GM19239 (cell line): ENCODE results near the gene FXYD6.
"Not testable (repeated sequence)": the region's sequence is repeated elsewhere in the genome, so short reads cannot be mapped to it uniquely, and the experiment has no call there.

ENCODE experiments used
- DNase-seq: peaks from one replicate; pipeline ENCODE4 v3.0.0; 2011; ENCODE audit warnings: low spot score; ENCODE audit not compliant: insufficient read length
- FAIRE-seq: peaks from 2 replicates; lab custom pipeline; 2011; peaks lifted over from hg19 to GRCh38; lab: Jason Lieb, UNC

The FXYD6 gene

DNA sequence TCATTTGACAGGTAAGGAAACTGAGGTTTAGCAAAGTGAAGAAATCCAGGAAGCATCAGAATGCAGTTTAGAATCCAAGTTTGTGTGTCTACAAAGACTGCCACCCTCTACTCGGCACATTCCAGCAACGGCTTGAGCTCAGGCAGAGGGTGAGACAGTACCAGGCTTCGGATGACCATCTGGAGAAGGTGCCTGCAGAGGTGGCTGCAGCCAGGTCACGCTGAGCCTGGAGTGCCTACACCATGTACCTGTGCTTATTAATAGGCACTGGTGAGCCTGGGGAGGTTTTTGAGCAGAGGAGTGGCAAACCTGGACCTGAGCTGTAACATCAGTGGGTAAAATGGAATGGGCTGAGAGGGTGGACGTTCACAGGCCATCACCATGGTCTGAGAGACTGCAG, 4.7 kb downstream of the FXYD6 start:
- no peak for FAIRE-seq

DNA sequence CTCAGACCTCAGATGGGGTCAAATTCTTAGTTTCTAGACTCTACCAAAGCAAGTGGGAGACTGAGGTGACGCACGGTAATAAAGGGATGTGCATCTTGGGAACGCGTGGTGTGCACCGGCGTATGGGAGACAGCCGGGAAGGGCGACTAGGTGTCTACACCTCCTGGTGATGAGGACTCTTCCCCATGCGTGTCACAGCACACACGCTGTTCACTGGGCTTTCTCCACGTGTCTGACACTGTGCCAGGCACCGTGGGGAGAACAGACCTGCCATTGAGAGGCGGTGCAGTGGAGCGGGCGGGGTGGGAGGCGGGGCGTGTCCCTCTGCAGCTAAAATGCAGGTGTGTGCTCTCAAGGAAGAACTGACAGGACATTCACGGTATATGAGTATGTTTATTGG, 5.3 kb downstream of the FXYD6 start:
- FAIRE-seq (no peak), DNase-seq (no peak)

More for the DNA sequence above, 4.7 kb downstream of the FXYD6 start:
- no peak for DNase-seq

DNA sequence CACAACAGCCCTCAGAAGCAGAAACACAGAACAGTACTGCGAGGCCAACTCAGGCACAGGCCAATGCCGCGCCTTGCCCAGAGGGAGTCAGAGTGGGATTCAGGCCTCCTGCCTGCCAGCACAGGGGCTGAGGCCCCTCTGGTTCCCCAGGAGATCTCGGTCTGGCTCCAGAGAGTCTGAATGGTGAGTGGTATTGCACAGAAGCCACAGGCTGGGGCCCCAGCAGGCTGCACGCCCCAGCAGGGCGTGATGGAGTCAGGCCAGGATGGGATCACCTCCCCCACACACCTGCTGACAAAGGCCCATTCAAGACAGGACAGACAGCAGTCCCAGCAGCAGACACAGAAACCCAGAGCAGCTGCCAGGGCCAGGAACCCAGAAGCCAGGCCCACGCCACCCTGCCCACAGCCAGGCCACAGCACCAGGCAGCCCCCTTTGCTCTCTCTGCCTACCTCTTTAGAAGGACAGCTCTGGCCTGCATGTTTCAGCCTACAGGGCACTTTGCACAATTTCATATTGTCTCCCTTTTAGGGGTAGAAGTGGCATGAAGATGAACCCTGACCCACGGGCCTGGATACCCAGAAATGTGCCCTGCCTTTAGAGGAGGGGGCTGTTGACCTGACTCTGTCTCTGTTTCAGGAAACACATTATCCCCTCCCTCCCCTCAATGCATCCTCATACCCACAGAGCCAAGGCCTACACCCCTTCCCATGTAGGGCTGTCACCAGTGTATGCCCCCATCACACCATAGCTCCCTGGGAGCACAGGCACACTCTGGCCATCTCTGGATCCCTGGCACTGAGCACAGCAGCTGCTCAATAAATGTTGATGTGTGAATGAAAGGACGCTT, 6.1 kb downstream of the FXYD6 start:
- no peak for DNase-seq
- no peak for FAIRE-seq

DNA sequence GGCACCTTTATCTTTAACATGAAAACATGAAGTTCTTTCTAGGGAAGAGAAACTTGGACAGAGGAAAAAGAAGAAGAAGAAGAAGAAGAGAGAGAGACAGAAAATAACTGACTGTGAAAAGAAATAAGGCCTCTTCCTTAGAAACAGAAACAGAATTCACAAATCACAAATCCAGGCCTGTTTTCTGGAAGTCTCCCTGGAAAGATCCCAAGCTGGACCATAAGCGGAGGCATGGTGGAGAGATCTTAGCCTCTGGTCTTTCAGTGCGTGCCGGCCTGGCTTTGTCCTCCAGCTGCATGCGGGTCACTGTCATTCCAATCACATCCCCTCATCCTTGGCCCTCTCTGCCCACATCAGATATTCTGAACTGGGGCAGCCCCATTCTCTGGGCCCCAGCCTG, 6.9 kb downstream of the FXYD6 start:
- DNase-seq (no peak), FAIRE-seq (no peak)

DNA sequence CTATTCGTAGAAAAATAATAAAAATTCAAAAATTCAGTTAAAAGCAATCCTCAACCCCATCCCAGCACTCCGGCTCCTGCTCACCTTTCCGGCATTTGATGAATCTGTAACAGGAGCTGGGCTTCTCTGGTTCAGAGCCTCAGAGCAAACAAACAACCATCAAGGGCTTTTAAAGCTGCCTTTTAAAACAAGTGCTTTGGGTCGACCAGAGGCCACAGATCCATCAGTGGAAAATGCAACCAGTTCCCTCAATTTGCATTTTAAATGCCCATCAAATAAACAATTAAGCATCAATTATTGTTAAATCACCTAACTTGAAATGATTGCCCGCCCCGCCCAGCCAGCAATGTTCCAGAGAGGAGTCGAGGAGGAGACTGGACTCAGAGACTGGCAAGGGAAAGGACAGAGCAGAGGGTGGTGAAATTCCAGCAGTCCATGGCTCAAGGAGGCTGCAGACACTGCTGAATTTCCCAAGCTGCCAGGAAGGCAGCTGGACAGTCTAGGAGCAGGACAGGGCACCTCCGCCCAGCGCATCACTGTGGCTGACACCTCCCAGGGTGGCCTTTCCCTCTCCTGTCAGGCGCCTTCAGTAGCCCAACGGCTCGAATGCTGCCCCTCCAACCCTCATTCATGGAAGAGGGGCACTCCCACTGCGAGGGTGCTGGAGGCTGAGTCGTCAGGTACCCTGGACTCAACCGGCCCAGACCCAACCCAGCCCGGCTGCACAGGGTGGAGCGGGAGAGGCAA, 7.5 kb downstream of the FXYD6 start:
- FAIRE-seq, result no peak
- no peak for DNase-seq

DNA sequence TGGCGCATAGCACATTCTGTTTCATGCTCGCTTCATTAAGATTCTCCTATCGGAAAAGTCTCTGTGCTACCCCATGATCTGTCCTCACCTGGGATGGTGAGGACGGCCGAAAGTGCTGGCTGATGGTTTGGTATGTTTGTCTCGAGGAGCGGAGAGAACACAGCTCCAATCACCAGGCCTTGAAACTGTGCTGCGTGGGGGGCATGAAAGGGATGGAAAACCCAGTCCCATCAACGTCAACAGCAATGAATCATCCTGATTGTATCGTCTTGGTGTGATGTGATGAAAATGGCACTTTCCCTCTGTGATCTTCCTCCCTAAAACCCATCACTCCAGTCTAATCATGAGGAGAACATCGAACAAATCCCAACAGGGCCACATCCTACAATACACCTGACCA, 8.4 kb downstream of the FXYD6 start:
- DNase-seq, result no peak
- FAIRE-seq, result no peak

DNA sequence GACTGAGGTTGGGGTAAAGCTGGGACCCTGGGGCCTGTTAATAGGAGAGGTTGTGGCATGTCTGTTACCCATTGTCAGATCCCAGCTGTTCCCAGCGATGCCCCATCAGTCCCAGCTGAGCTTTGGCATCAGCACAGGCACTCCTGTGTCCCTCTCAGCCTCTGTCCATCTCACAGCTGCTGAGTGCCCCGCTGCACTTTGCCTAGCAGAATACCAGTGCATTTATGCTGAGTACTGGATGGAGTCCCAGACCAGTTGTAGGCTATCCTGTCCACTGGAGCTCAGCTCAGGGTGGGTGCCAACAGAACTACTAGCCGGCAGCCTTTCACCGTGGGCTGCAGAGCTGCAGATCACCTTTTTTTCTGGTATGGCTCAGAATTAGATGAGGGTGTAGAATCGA, 9.9 kb downstream of the FXYD6 start:
- FAIRE-seq, result no peak
- no peak for DNase-seq

DNA sequence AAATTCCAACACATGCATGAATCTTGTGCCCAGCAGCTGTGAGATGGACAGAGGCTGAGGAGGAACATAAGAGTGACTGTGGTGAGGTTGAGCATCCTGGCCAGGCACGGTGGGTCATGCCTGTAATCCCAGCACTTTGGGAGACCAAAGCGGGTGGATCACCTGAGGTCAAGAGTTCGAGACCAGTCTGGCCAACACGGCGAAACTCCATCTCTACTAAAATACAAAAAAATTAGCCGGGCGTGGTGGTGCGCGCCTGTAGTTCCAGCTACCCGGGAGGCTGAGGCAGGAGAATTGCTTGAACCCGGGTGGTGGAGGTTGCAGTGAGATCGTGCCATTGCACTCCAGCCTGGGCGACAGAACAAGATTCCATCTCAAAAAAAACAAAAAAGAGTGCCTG, 10.9 kb downstream of the FXYD6 start:
- not testable (repeated sequence) for DNase-seq, FAIRE-seq

DNA sequence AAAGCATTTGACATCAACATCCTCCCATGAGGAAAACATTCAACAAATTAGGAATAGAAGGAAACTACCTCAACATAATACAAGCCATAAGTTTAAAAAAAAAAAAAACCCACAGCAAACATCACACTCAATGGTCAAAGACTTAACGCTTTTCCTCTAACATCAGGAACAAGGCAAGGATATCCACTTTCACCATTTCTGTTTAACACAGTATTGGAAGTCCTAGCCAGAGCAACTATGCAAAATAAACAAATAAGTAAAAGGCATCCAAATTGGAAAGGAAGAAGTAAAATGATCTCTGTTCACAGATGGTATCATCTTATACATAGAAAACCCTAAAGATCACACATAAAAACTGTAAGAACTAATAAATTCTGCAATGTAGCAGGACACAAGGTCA, 13.1 kb downstream of the FXYD6 start:
- FAIRE-seq (no peak), DNase-seq (no peak)

DNA sequence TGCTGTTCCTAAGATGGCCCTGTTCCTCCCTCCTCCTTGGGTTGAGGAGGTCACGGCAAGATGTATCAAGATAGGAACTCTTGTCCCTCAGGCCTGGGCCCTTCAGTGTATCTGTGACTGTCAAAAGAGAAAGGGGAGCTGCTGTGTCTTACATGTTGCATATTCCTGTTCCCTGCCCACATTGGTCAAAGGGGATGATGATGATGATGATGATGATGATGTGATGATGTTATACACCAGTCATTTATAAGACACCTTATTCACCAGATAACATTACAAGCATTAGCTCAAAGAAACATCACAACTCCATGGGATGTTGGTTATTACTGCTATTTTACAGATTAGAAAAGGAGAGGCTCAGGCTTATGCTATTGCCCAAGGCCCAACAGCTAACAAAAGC, 13.7 kb downstream of the FXYD6 start:
- FAIRE-seq (no peak), DNase-seq (no peak)

DNA sequence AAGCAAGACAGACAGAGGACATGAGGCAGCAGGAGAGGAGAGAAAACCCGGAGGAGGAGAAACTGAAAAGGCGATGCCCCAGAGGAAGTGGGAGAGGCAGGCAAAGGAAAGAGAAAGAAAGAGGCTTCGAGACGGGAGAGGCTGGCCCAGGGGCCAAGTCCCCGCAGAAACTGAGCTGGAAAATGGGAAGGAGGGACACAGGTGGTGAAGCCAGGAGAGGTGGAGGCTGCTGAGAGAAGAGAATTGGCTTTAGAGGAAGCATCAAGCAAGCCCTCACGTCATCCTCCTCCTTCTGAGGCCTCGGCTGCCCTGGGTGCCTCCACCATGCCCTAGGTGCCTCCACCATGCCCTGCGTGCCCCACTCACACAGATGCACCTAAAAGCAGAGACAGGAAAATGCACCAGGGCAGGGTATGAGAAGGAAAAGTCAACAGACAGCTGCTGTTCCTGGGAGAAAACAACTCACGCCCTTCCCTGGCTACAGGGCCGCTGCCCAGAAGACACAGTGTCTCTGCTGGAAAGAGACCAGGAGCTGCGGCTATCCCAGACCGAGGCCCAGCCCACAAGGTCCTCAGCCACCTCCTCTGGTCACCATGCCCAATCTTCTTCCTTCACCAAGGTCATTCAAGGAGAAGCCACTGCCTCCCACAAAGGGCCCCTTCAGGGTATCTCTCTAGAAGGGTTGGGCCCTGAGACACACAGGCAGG, 14.3 kb downstream of the FXYD6 start:
- FAIRE-seq, result no peak

DNA sequence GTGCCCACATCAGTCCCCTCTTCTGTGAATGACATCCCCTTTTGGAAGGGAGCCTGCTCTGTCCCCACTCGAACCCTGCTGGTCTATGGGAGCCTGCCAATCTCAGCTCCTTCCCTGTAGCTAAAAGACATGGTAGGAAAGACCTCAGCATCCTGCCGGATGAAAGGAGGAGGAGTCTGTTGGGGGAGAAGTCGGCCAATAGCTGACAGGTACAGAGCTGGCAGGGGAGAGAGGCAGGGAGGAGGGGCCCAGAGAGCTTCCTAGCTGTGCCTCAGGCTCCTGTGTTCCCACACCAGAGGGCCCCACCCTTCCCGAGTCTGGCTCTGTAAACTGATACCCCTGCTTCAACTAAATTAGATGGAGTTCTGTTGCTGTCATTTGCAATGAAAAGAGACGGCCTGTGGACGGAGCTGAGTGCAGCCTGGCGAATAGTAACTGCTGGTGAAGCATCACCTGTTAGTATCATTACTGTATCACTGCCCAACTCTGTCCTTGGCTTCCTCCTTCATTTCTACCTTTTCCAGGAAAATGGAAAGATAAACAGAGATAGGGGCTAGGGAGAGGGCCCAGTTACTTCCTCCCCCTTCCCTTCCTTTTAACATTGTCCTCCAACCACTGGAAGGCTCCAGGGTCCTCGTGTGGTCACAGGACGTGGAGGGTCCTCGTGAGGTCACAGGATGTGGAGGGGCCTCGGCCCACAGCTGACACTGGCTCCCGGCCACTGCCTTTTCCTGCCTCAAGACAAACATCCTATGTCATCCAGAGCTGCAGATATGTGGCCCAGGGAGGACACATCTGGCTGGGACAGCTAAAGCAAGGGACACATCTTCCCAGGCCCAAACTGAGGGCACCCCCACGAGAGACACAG, 15.1 kb downstream of the FXYD6 start:
- DNase-seq (no peak), FAIRE-seq (no peak)

More for the DNA sequence above, 14.3 kb downstream of the FXYD6 start:
- DNase-seq, result no peak

DNA sequence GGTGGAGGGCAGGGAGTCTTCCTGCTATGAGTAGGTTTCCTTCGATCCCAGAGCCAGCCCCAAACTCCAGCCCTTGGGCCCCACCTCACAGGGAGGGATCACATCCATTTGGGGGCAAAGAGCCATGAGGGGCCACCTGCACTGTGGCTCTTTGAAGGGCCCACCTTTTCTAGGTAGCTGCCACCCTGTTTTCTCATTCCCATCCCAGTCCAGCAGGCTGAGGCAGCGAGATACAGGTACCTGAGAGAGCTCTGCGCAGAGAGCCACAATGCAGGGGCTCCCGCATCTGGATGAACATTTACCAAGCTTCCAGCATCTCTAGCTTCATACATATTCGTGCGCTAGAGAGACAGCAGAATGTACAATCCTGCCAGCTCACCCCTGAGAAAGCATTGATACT, 16.3 kb downstream of the FXYD6 start:
- no peak for DNase-seq

DNA sequence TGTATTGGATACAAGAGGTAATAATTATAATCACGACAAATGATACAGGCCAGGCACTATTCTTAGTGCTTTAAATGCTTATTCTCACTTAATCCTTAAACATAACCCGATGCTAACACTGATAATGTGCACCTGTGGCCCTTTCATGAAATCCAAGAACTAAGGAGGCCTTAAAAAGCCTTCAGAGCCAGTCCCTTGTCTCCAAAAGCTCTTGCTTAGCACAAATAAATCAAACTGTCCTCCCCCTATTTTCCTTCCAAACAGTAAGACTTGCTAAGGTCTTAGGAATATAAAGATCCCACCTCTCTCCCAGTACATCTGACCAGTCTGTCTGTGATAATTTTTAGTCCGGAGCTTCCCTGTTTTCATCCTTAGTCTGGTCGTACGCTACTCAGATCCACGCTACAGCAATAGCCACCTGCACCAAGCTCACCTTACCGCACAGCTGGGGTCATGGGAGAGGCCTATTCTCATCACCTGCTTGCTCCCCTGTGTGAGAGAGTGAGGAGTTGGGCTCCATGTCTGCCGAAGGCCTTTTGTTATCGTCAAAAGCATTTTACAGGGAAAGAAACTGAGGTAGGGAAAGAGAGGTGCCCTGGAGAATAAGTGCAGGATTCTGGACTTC, 16.9 kb downstream of the FXYD6 start:
- no peak for DNase-seq
- FAIRE-seq, result no peak

More for the DNA sequence above, 16.3 kb downstream of the FXYD6 start:
- no peak for FAIRE-seq

DNA sequence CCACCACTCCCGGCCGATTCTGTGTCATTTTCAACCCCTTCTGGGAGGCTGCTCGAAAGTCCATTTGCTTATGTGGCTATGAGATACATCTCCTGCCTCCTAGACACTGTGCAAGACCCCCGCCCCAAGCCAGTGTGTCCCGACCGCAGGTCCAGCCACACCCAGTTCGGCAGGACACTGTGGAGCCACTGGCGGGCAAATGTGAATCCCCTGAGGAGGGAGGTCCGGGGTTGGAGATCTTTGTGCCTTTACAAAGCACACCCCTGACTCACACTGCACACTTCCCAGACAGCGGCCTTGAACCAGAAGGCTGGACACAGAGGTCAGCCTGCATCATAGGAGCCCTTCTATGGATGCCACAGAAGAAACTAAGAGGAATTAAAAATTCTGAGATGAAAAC, 17.4 kb downstream of the FXYD6 start:
- FAIRE-seq, result no peak
- no peak for DNase-seq

DNA sequence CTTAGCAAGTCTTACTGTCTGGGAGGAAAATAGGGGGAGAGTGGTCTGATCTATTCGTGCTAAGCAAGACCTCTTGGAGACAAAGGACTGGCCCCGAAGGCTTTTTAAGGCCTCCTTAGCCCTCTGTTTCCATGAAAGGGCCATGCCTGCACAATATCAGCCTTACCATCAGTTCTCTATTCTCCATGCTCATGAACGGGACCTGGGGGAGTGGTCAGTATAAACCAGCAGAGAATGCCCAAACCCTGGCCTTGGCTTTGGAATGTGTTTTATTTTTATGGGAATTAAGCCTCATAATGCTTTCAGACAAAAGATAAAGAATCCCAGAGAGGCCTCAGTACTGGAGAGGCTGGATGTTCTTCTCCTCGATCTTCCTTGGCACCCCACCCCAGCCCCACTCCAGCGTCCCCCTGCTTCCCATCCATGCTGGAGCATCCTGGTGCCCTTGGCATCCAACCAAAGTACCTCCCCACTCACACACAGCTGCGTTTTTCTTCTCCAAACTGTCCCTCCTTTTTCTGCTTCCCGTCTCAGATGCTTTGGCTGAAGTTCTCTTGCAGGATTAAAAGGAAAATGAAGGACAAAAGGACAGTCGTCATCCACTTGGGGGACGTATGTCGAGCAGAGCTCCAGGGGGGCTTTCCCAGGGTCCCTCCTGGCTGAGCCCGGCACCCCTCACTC, 18.6 kb downstream of the FXYD6 start:
- DNase-seq (no peak), FAIRE-seq (no peak)

DNA sequence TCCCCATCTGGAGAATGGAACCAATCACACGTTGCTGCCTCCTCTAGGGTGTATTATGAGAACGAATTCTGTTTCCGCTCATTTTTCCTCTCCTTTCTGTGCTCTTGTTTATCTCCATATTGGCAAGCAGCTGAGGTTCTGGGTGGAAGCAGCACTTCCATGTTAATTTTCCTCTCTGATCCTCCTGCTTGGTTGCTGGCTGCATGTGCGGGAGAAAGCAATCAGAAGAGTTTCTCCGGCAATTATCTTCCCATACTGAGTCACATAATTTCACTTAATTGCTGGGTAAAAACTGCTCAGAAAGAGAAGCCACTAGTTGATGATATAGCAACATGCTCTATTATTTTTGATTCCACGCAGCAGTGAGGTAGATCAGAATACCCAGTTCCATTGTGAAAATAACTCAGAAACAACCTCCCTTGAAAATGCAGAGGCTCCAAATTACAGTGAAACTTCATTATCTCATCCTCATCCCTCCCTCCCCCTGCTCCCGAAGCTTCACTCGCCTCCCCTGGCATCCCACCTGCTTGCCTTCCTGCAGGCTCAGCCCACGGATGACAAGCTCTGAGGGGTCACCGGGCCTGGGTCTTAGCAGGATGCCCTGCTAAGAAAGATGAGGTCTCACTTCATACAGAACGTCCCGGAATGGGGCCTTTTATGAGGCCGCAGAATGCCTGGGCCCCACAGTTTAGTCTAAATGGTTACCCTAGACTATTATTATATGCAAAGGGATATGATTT, 20.4 kb downstream of the FXYD6 start:
- DNase-seq, result no peak
- FAIRE-seq, result no peak

DNA sequence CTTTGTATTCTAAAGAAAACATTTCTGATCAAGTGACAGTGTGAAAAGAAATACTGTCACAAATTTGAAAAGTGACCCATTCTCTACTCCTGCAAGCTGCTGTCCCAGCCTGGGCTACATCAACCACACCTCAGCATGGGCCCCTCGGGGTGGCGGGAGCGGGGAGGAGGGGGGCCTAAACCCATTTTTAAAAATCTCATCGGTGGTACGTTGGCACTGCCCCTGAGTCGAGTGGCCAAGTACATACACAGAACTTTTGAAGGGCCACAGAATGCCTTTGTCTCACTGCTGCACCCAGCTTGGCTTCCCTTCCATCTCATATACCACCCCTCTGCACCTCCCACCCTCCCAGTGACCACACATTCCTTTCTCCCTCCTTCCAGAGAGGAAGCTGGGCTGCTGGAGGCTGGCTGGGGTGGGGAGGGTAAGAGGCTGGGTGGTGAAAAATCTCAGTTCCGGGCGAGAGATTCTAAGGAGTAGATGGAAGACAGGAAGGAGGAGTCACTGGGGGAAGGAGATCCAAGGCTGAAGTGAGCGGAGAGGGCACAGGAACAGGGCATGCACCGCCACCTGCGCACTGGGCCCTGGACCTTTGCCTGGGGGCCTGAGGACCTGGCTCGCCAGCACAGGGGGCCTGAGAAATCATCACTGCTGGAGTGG, 21.1 kb downstream of the FXYD6 start:
- no peak for FAIRE-seq

More for the DNA sequence above, 21.1 kb downstream of the FXYD6 start:
- DNase-seq, result no peak
